Astrocyte (in vitro differentiated cells and primary cell): ENCODE measurements around the gene IL3RA. TPM values are rescaled to one million over a fixed set of nuclear protein-coding genes. Genes with fewer than 3 reads are reported as not detected.

Experiments
- DNase-seq: peaks from one replicate; pipeline ENCODE4 v3.0.0-alpha.2; 2010; ENCODE audit warnings: low read depth
- FAIRE-seq: peaks from 2 replicates; lab custom pipeline; 2011; peaks lifted over from hg19 to GRCh38; lab: Jason Lieb, UNC
- H2AFZ ChIP-seq: 2 replicates; pipeline ENCODE4 v1.6.0; 2012; ENCODE audit warnings: low read depth, low read length, inconsistent platforms
- H3K27ac ChIP-seq: 2 replicates; pipeline ENCODE4 v1.5.1; 2011; ENCODE audit warnings: low read depth, low read length, inconsistent platforms
- H3K27me3 ChIP-seq: 2 replicates; pipeline ENCODE4 v1.6.0; 2011; ENCODE audit warnings: low read length, inconsistent platforms; ENCODE audit not compliant: insufficient read depth
- H3K36me3 ChIP-seq: 2 replicates; pipeline ENCODE4 v1.5.1; 2011; ENCODE audit warnings: low read length, inconsistent platforms; ENCODE audit not compliant: insufficient read depth
- H3K4me1 ChIP-seq: 2 replicates; pipeline ENCODE4 v1.5.1; 2011; ENCODE audit warnings: low read length, inconsistent platforms; ENCODE audit not compliant: insufficient read depth
- H3K4me2 ChIP-seq: 2 replicates; pipeline ENCODE4 v1.6.0; 2012; ENCODE audit warnings: low read length, inconsistent platforms
- H3K4me3 ChIP-seq: 2 replicates; pipeline ENCODE4 v1.5.1; 2011; ENCODE audit warnings: low read depth, mild to moderate bottlenecking, low read length, inconsistent platforms; ENCODE audit not compliant: insufficient read depth
- H3K79me2 ChIP-seq: 2 replicates; pipeline ENCODE4 v1.6.0; 2012; ENCODE audit warnings: mild to moderate bottlenecking, low read length, inconsistent platforms; ENCODE audit not compliant: insufficient read depth
- H3K9ac ChIP-seq: 2 replicates; pipeline ENCODE4 v1.6.0; 2012; ENCODE audit warnings: mild to moderate bottlenecking, low read length, inconsistent platforms
- H3K9me3 ChIP-seq: 2 replicates; pipeline ENCODE4 v1.5.1; 2012; ENCODE audit warnings: low read depth, mild to moderate bottlenecking, low read length, inconsistent platforms; ENCODE audit not compliant: insufficient read depth
- H4K20me1 ChIP-seq: 2 replicates; pipeline ENCODE4 v1.6.0; 2012; ENCODE audit warnings: low read length, inconsistent platforms; ENCODE audit not compliant: insufficient read depth
- H3K27ac Mint-ChIP-seq: one replicate; pipeline ENCODE4 v1.8.0; 2021; ENCODE audit warnings: mild to moderate bottlenecking, mixed read lengths; ENCODE audit not compliant: unreplicated experiment
- H3K27me3 Mint-ChIP-seq: one replicate; pipeline ENCODE4 v1.8.0; 2021; ENCODE audit warnings: low read depth, mixed read lengths; ENCODE audit not compliant: unreplicated experiment
- H3K36me3 Mint-ChIP-seq: one replicate; pipeline ENCODE4 v1.8.0; 2021; ENCODE audit warnings: low read depth, mixed read lengths; ENCODE audit not compliant: unreplicated experiment
- H3K4me1 Mint-ChIP-seq: one replicate; pipeline ENCODE4 v1.8.0; 2021; ENCODE audit warnings: low read depth, mixed read lengths; ENCODE audit not compliant: unreplicated experiment
- H3K4me3 Mint-ChIP-seq: one replicate; pipeline ENCODE4 v1.8.0; 2021; ENCODE audit warnings: mild to moderate bottlenecking, moderate library complexity, mixed read lengths; ENCODE audit not compliant: unreplicated experiment
- H3K9me3 Mint-ChIP-seq: one replicate; pipeline ENCODE4 v1.8.0; 2021; ENCODE audit warnings: mild to moderate bottlenecking, mixed read lengths; ENCODE audit not compliant: unreplicated experiment
- CTCF ChIP-seq: IDR thresholded peaks from 2 replicates; pipeline ENCODE4 v1.5.1; 2011; ENCODE audit warnings: low read depth, mild to moderate bottlenecking, inconsistent platforms, low read length, moderate library complexity; ENCODE audit not compliant: insufficient read depth
- EZH2 ChIP-seq: IDR thresholded peaks from 2 replicates; pipeline ENCODE4 v1.6.1; 2012; ENCODE audit warnings: mild to moderate bottlenecking, low read length, inconsistent platforms; ENCODE audit not compliant: insufficient read depth
- total RNA-seq: library from RNA; stranded (reverse); gene quantifications from 2 replicates; pipeline ENCODE4 v1.2.1, GENCODE V29; 2021

IL3RA gene
- total RNA-seq, 1 donor from 2014 or later, result not detected

- peaks cover 10% of the 10 kb centered on the region for H3K9me3 ChIP-seq
- no peaks in the 10 kb centered on the region for H3K4me1 Mint-ChIP-seq
- peaks cover 14% of the 10 kb centered on the region for H3K9me3 Mint-ChIP-seq
- no peak overlapping the region for H2AFZ ChIP-seq
- H3K4me3 Mint-ChIP-seq, result no peak overlapping the region
- no peak overlapping the region for H3K27ac Mint-ChIP-seq
- no peaks in the 10 kb centered on the region for H3K4me1 ChIP-seq
- no peak for FAIRE-seq
- TF ChIP-seq CTCF, result no peak
- TF ChIP-seq EZH2, result no peak
- H3K79me2 ChIP-seq, result no peaks in the 10 kb centered on the region
- H3K36me3 Mint-ChIP-seq, result no peaks in the 10 kb centered on the region
- DNase-seq, result no peak
- no peak overlapping the region for H3K4me2 ChIP-seq
- H3K4me3 ChIP-seq, result no peak overlapping the region
- no peak overlapping the region for H3K27ac ChIP-seq
- no peaks in the 10 kb centered on the region for H3K27me3 ChIP-seq
- no peaks in the 10 kb centered on the region for H3K36me3 ChIP-seq
- H3K27me3 Mint-ChIP-seq, result no peaks in the 10 kb centered on the region
- no peak overlapping the region for H3K9ac ChIP-seq
- no peaks in the 10 kb centered on the region for H4K20me1 ChIP-seq
Measured at GRCh38 chrX:1292575-1293290, 43.9 kb upstream of the IL3RA start.

- Mint-ChIP-seq H3K4me3 (no peak overlapping the region), H3K27me3 (no peaks in the 10 kb centered on the region), H3K4me1 (no peaks in the 10 kb centered on the region), H3K36me3 (no peaks in the 10 kb centered on the region), H3K9me3 (peaks cover 17% of the 10 kb centered on the region), H3K27ac (no peak overlapping the region)
- DNase-seq (no peak), FAIRE-seq (no peak)
- no peak overlapping the region for H3K4me2 ChIP-seq
- no peak overlapping the region for H3K27ac ChIP-seq
- no peaks in the 10 kb centered on the region for H3K36me3 ChIP-seq
- H3K27me3 ChIP-seq, result no peaks in the 10 kb centered on the region
- H3K9me3 ChIP-seq, result peaks cover 10% of the 10 kb centered on the region
- no peaks in the 10 kb centered on the region for H3K4me1 ChIP-seq
- no peaks in the 10 kb centered on the region for H3K79me2 ChIP-seq
- no peak overlapping the region for H2AFZ ChIP-seq
- no peak overlapping the region for H3K9ac ChIP-seq
- no peaks in the 10 kb centered on the region for H4K20me1 ChIP-seq
- no peak for TF ChIP-seq CTCF
- TF ChIP-seq EZH2, result no peak
- H3K4me3 ChIP-seq, result no peak overlapping the region
Measured at GRCh38 chrX:1294301-1295067, 42.1 kb upstream of the IL3RA start.
